GM23338 (cell line): ENCODE data around the gene CNN2.

Source experiments
- EZH2 ChIP-seq: fragments of 200-600 bp; sonication (generic); IDR thresholded peaks from one replicate; pipeline ENCODE4 v1.8.0; 2017; ENCODE audit warnings: antibody characterized with exemption, mild to moderate bottlenecking, low read depth; ENCODE audit not compliant: unreplicated experiment
- EZH2phosphoT487 ChIP-seq: fragments of 200-600 bp; sonication (generic); IDR thresholded peaks from one replicate; pipeline ENCODE4 v1.8.1; 2018; ENCODE audit warnings: antibody characterized with exemption; ENCODE audit not compliant: unreplicated experiment
- ZNF114 ChIP-seq: fragments of 250-450 bp; sonication (Bioruptor Pico); IDR thresholded peaks from 2 replicates; pipeline ENCODE4 v1.5.0; 2020; ENCODE audit warnings: mild to moderate bottlenecking, moderate library complexity
- TF ChIP-seq, protein P1 (sequence below), 2 experiments: fragments of 200-600 bp in 1 of 2; sonication (generic) in 1 of 2; conservative IDR thresholded peaks; 2 replicates each; pipeline versions ENCODE4 v1.5.1 to v1.6.1; 2016 to 2017; ENCODE audit warnings: antibody characterized with exemption in 2 of 2, low read depth in 2 of 2, mild to moderate bottlenecking in 2 of 2, moderate library complexity in 1 of 2
- TF ChIP-seq, protein P2 (sequence below): IDR thresholded peaks from one replicate; pipeline ENCODE4 v1.6.1; 2018; ENCODE audit warnings: antibody characterized with exemption; ENCODE audit not compliant: unreplicated experiment

DNA sequence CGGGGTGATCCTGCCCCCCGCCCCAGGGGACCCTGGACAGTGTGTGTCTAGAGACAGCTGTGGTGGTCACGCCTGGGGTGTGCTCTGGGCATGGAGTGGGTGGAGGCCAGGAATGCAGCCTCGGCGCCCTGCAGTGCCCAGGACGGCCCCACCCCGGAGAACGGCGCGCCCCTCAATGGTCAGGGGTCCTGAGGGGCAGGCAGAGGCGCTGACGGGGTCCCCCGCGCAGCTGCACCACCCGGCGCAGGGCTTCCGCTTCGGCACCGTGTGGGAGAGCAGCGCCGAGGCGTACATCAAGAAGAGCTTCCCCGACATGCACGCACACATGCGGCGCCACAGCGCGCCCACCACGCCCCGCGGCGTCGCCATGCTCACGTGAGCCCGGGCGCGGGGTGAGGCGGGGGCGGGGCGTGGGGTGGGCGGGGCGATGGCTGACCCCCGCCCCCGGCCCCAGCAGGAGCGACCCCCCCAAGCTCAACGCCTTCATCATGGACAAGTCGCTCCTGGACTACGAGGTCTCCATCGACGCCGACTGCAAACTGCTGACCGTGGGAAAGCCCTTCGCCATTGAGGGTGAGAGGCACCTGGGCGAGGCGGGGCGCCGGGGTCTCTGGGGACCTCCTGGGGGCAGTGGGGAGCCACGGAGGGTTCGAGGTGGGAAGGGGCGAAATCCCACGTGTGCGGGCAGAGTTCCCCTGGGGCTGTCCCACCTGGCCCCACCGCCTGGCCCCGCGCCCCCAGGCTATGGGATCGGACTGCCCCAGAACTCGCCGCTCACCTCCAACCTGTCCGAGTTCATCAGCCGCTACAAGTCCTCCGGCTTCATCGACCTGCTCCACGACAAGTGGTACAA, 18.8 kb upstream of the CNN2 start:
- TF ChIP-seq, protein P1, sequence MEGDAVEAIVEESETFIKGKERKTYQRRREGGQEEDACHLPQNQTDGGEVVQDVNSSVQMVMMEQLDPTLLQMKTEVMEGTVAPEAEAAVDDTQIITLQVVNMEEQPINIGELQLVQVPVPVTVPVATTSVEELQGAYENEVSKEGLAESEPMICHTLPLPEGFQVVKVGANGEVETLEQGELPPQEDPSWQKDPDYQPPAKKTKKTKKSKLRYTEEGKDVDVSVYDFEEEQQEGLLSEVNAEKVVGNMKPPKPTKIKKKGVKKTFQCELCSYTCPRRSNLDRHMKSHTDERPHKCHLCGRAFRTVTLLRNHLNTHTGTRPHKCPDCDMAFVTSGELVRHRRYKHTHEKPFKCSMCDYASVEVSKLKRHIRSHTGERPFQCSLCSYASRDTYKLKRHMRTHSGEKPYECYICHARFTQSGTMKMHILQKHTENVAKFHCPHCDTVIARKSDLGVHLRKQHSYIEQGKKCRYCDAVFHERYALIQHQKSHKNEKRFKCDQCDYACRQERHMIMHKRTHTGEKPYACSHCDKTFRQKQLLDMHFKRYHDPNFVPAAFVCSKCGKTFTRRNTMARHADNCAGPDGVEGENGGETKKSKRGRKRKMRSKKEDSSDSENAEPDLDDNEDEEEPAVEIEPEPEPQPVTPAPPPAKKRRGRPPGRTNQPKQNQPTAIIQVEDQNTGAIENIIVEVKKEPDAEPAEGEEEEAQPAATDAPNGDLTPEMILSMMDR (conservative IDR thresholded peaks at IDR 0.05; ENCODE audit: low read depth in 2 of 2), result peak in 1 of 2 experiments; percentile 12; a peak in 1 of 4 replicates
- TF ChIP-seq EZH2, result no peak
- TF ChIP-seq EZH2phosphoT487, result no peak
- no peak for TF ChIP-seq ZNF114 (CRISPR knock-in tag)
- TF ChIP-seq, protein P2, sequence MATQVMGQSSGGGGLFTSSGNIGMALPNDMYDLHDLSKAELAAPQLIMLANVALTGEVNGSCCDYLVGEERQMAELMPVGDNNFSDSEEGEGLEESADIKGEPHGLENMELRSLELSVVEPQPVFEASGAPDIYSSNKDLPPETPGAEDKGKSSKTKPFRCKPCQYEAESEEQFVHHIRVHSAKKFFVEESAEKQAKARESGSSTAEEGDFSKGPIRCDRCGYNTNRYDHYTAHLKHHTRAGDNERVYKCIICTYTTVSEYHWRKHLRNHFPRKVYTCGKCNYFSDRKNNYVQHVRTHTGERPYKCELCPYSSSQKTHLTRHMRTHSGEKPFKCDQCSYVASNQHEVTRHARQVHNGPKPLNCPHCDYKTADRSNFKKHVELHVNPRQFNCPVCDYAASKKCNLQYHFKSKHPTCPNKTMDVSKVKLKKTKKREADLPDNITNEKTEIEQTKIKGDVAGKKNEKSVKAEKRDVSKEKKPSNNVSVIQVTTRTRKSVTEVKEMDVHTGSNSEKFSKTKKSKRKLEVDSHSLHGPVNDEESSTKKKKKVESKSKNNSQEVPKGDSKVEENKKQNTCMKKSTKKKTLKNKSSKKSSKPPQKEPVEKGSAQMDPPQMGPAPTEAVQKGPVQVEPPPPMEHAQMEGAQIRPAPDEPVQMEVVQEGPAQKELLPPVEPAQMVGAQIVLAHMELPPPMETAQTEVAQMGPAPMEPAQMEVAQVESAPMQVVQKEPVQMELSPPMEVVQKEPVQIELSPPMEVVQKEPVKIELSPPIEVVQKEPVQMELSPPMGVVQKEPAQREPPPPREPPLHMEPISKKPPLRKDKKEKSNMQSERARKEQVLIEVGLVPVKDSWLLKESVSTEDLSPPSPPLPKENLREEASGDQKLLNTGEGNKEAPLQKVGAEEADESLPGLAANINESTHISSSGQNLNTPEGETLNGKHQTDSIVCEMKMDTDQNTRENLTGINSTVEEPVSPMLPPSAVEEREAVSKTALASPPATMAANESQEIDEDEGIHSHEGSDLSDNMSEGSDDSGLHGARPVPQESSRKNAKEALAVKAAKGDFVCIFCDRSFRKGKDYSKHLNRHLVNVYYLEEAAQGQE, result no peak
